Panc1 (cell line): Measurements from ENCODE around the gene MYOZ2. TPM values are rescaled to one million over a fixed set of nuclear protein-coding genes. Genes with fewer than 3 reads are reported as not detected.

Source experiments
- ATAC-seq: fragments of 200-7000 bp; cut with Tn5 transposase; 2 replicates; pipeline ENCODE4 v1.9.1; 2020; ENCODE audit warnings: mild to moderate bottlenecking, moderate library complexity
- BruUV-seq: library from RNA; stranded (reverse); fragments of 400-500 nt; replicated peaks from 2 replicates; lab custom pipeline; 2021; lab: Mats Ljungman, UMichigan
- CTCF ChIA-PET: fragments of 300-600 bp; sonication (Branson Sonifier 250); formaldehyde crosslinking; loops from one replicate; lab custom pipeline; 2022; ENCODE audit warnings: antibody characterized with exemption; lab: Charles Lee
- POLR2A ChIA-PET: fragments of 300-600 bp; sonication (Branson Sonifier 250); formaldehyde crosslinking; loops from one replicate; lab custom pipeline; 2022; ENCODE audit warnings: antibody characterized with exemption; lab: Charles Lee
- DNase-seq: peaks from one replicate; pipeline ENCODE4 v3.0.0-alpha.2; 2010; ENCODE audit warnings: low read depth, low spot score
- H3K27ac ChIP-seq: 2 replicates; pipeline ENCODE4 v1.5.1; 2011; ENCODE audit warnings: mild to moderate bottlenecking, low read length, inconsistent platforms
- H3K27me3 ChIP-seq: fragments of 200-500 bp; sonication (Bioruptor generic); 2 replicates; pipeline ENCODE4 v1.6.0; 2014; ENCODE audit warnings: low read length, inconsistent platforms; ENCODE audit not compliant: control insufficient read depth, insufficient read depth
- H3K36me3 ChIP-seq: fragments of 200-500 bp; sonication (Bioruptor generic); 2 replicates; pipeline ENCODE4 v1.5.1; 2014; ENCODE audit warnings: inconsistent platforms, mild to moderate bottlenecking, low read length, moderate library complexity; ENCODE audit not compliant: control insufficient read depth, insufficient read depth
- H3K4me1 ChIP-seq: 2 replicates; pipeline ENCODE4 v1.5.1; 2011; ENCODE audit warnings: inconsistent platforms, mild to moderate bottlenecking, low read length, moderate library complexity; ENCODE audit not compliant: control insufficient read depth, insufficient read depth
- H3K4me3 ChIP-seq, 2 experiments: 2 replicates each; pipeline ENCODE4 v1.5.1; 2011 to 2012; ENCODE audit warnings: low read depth in 2 of 2, low read length in 2 of 2, mild to moderate bottlenecking in 2 of 2, inconsistent platforms in 1 of 2, moderate library complexity in 1 of 2
- H3K9me3 ChIP-seq: fragments of 200-500 bp; sonication (Bioruptor generic); 2 replicates; pipeline ENCODE4 v1.5.1; 2014; ENCODE audit warnings: low read depth, mild to moderate bottlenecking, inconsistent platforms, low read length, moderate library complexity; ENCODE audit not compliant: control insufficient read depth, insufficient read depth
- POLR2AphosphoS5 ChIP-seq: IDR thresholded peaks from 2 replicates; pipeline ENCODE4 v1.6.1; 2012; ENCODE audit warnings: mild to moderate bottlenecking, low read depth, low read length, moderate library complexity
- REST ChIP-seq, 2 experiments: IDR thresholded peaks; 2 replicates each; pipeline ENCODE4 v1.6.1; 2011 to 2012; ENCODE audit warnings: low read depth in 2 of 2, control low read depth in 1 of 2, low read length in 1 of 2, mild to moderate bottlenecking in 1 of 2, moderate library complexity in 1 of 2; ENCODE audit not compliant: insufficient read depth in 1 of 2
- SIN3A ChIP-seq: IDR thresholded peaks from 2 replicates; pipeline ENCODE4 v1.6.1; 2012; ENCODE audit warnings: low read depth, mild to moderate bottlenecking, low read length, moderate library complexity, borderline replicate concordance; ENCODE audit not compliant: insufficient read depth
- TCF7L2 ChIP-seq: IDR thresholded peaks from 2 replicates; pipeline ENCODE4 v1.6.1; 2011; ENCODE audit warnings: mild to moderate bottlenecking, low read depth, low read length, inconsistent platforms
- in situ Hi-C: cut with HindIII; loops from 2 replicates; pipeline ENCODE4 v1.10.0; 2016; ENCODE audit warnings: low sequenced_read_pairs, low pct_unique_long_range_greater_than_20kb
- intact Hi-C: fragments of 100-400 bp; cut with micrococcal nuclease; formaldehyde crosslinking; loops from one replicate; pipeline ENCODE4 v1.10.0; 2022; ENCODE audit not compliant: unreplicated experiment
- total RNA-seq: library from RNA; stranded (reverse); gene quantifications from one replicate; pipeline ENCODE4 v1.2.1, GENCODE V29; 2021; ENCODE audit not compliant: unreplicated experiment
- TF ChIP-seq, protein P1 (sequence below): fragments of 450-650 bp; IDR thresholded peaks from 2 replicates; pipeline ENCODE4 v1.5.1; 2017; ENCODE audit warnings: mild to moderate bottlenecking

Gene MYOZ2
- total RNA-seq, 1 experiment from 2014 or later = not detected

GRCh38 chr4:119232286-119232685 is 96.7 kb downstream of the MYOZ2 start:
- no TSS peak for BruUV-seq
- POLR2A ChIA-PET = no interaction called here
- H3K9me3 ChIP-seq = no peaks in the 10 kb centered on the region
- no peaks in the 10 kb centered on the region for H3K36me3 ChIP-seq
- intact Hi-C loops (no loop called here), in situ Hi-C loops (no loop called here)
- ATAC-seq (no peak), DNase-seq (no peak)
- CTCF ChIA-PET = no interaction called here
- H3K27ac ChIP-seq = no peak overlapping the region
- H3K4me3 ChIP-seq = no peak overlapping the region
- H3K27me3 ChIP-seq = no peaks in the 10 kb centered on the region
- no peaks in the 10 kb centered on the region for H3K4me1 ChIP-seq
- TF ChIP-seq, protein P1, sequence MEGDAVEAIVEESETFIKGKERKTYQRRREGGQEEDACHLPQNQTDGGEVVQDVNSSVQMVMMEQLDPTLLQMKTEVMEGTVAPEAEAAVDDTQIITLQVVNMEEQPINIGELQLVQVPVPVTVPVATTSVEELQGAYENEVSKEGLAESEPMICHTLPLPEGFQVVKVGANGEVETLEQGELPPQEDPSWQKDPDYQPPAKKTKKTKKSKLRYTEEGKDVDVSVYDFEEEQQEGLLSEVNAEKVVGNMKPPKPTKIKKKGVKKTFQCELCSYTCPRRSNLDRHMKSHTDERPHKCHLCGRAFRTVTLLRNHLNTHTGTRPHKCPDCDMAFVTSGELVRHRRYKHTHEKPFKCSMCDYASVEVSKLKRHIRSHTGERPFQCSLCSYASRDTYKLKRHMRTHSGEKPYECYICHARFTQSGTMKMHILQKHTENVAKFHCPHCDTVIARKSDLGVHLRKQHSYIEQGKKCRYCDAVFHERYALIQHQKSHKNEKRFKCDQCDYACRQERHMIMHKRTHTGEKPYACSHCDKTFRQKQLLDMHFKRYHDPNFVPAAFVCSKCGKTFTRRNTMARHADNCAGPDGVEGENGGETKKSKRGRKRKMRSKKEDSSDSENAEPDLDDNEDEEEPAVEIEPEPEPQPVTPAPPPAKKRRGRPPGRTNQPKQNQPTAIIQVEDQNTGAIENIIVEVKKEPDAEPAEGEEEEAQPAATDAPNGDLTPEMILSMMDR = no peak
- TF ChIP-seq TCF7L2 (no peak), SIN3A (no peak), POLR2AphosphoS5 (no peak), REST (IDR thresholded peaks at IDR 0.05; ENCODE audit: insufficient read depth in 1 of 2, low read depth in 2 of 2, low read length in 1 of 2) (no peak)

GRCh38 chr4:119233191-119233590 is 97.6 kb downstream of the MYOZ2 start:
- in situ Hi-C loops (no loop called here), intact Hi-C loops (no loop called here)
- H3K27me3 ChIP-seq = no peaks in the 10 kb centered on the region
- H3K27ac ChIP-seq = no peak overlapping the region
- no peak for TF ChIP-seq REST (IDR thresholded peaks at IDR 0.05; ENCODE audit: insufficient read depth in 1 of 2, low read depth in 2 of 2, low read length in 1 of 2)
- TF ChIP-seq, protein P1 = no peak
- no peak for TF ChIP-seq POLR2AphosphoS5
- TF ChIP-seq TCF7L2 = no peak
- no peaks in the 10 kb centered on the region for H3K9me3 ChIP-seq
- POLR2A ChIA-PET = no interaction called here
- CTCF ChIA-PET = no interaction called here
- H3K4me3 ChIP-seq = no peak overlapping the region
- BruUV-seq = no TSS peak
- no peaks in the 10 kb centered on the region for H3K4me1 ChIP-seq
- no peak for ATAC-seq
- H3K36me3 ChIP-seq = no peaks in the 10 kb centered on the region
- no peak for DNase-seq
